SJSA1 (cell line): ENCODE measurements around the gene KRT86. TPM values are rescaled to one million over a fixed set of nuclear protein-coding genes. Genes with fewer than 3 reads are reported as not detected.
A peak's percentile ranks its signal among the peaks of the same experiment; 100 is the strongest.
"Not testable (repeated sequence)": the region's sequence is repeated elsewhere in the genome, so short reads cannot be mapped to it uniquely, and the experiment has no call there.

Source experiments
- DNase-seq, 2 experiments: peaks; one replicate each; pipeline ENCODE4 v3.0.0-alpha.2; 2015 to 2020; ENCODE audit warnings: low spot score in 2 of 2, low read depth in 1 of 2
- H3K27ac ChIP-seq: fragments of 250-450 bp; sonication (Bioruptor Pico); 2 replicates; pipeline ENCODE4 v1.5.1; 2020; ENCODE audit warnings: mild to moderate bottlenecking, moderate library complexity
- H3K27me3 ChIP-seq: fragments of 250-450 bp; sonication (Bioruptor Pico); replicated peaks from 2 replicates; pipeline ENCODE4 v1.5.1; 2020; ENCODE audit warnings: mild to moderate bottlenecking, moderate library complexity
- H3K36me3 ChIP-seq: fragments of 250-450 bp; sonication (Bioruptor Pico); 2 replicates; pipeline ENCODE4 v1.5.1; 2020; ENCODE audit warnings: mild to moderate bottlenecking
- H3K4me1 ChIP-seq: fragments of 250-450 bp; sonication (Bioruptor Pico); replicated peaks from 2 replicates; pipeline ENCODE4 v1.6.1; 2021; ENCODE audit warnings: mild to moderate bottlenecking
- H3K4me3 ChIP-seq: fragments of 250-450 bp; sonication (Bioruptor Pico); 2 replicates; pipeline ENCODE4 v1.5.1; 2020; ENCODE audit warnings: mild to moderate bottlenecking
- H3K9me3 ChIP-seq: fragments of 250-450 bp; sonication (Bioruptor Pico); replicated peaks from 2 replicates; pipeline ENCODE4 v1.5.1; 2020; ENCODE audit warnings: mild to moderate bottlenecking
- total RNA-seq: library from RNA; depleted of rRNA; stranded (reverse); fragments of >200 nt; shearing (Covaris generic); gene quantifications from 2 replicates; pipeline ENCODE4 v1.2.3, GENCODE V29; 2014

KRT86 gene
- total RNA-seq, 1 experiment from 2014 or later: 0.37 TPM

- no peaks in the 10 kb centered on the region for H3K9me3 ChIP-seq
- no peak for DNase-seq
- no peaks in the 10 kb centered on the region for H3K27me3 ChIP-seq
- no peak overlapping the region for H3K27ac ChIP-seq
- peaks cover 42% of the 10 kb centered on the region for H3K4me1 ChIP-seq
- H3K36me3 ChIP-seq: no peaks in the 10 kb centered on the region
- H3K4me3 ChIP-seq: no peak overlapping the region
These were observed 40.1 kb upstream of the KRT86 start for GRCh38 chr12:52234223-52234810.

- Histone ChIP-seq H3K4me3 (no peak overlapping the region), H3K36me3 (no peaks in the 10 kb centered on the region), H3K9me3 (no peaks in the 10 kb centered on the region), H3K4me1 (peaks cover 33% of the 10 kb centered on the region), H3K27ac (no peak overlapping the region), H3K27me3 (no peaks in the 10 kb centered on the region)
- no peak for DNase-seq
These were observed 39.3 kb upstream of the KRT86 start for GRCh38 chr12:52235001-52235764.

GRCh38 chr12:52235822-52236361 lies 38.6 kb upstream of the KRT86 start:
- H3K36me3 ChIP-seq: no peaks in the 10 kb centered on the region
- peaks cover 26% of the 10 kb centered on the region for H3K4me1 ChIP-seq
- DNase-seq: no peak
- no peak overlapping the region for H3K4me3 ChIP-seq
- no peaks in the 10 kb centered on the region for H3K9me3 ChIP-seq
- H3K27me3 ChIP-seq: no peaks in the 10 kb centered on the region
- H3K27ac ChIP-seq: no peak overlapping the region

GRCh38 chr12:52236386-52237050 lies 37.9 kb upstream of the KRT86 start:
- H3K27me3 ChIP-seq: no peaks in the 10 kb centered on the region
- H3K4me1 ChIP-seq: peaks cover 24% of the 10 kb centered on the region
- H3K9me3 ChIP-seq: no peaks in the 10 kb centered on the region
- DNase-seq: no peak
- H3K4me3 ChIP-seq: no peak overlapping the region
- H3K27ac ChIP-seq: no peak overlapping the region
- no peaks in the 10 kb centered on the region for H3K36me3 ChIP-seq

- no peak overlapping the region for H3K4me3 ChIP-seq
- H3K36me3 ChIP-seq: no peaks in the 10 kb centered on the region
- H3K27ac ChIP-seq: no peak overlapping the region
- peaks cover 19% of the 10 kb centered on the region for H3K4me1 ChIP-seq
- DNase-seq: no peak
- no peaks in the 10 kb centered on the region for H3K9me3 ChIP-seq
- no peaks in the 10 kb centered on the region for H3K27me3 ChIP-seq
These were observed 36.1 kb upstream of the KRT86 start for GRCh38 chr12:52238207-52238840.

- Histone ChIP-seq H3K36me3 (no peaks in the 10 kb centered on the region), H3K9me3 (no peaks in the 10 kb centered on the region), H3K4me1 (peaks cover 26% of the 10 kb centered on the region), H3K27me3 (no peaks in the 10 kb centered on the region), H3K27ac (no peak overlapping the region), H3K4me3 (no peak overlapping the region)
- DNase-seq: no peak
These were observed 35.4 kb upstream of the KRT86 start for GRCh38 chr12:52238916-52239646.

- Histone ChIP-seq H3K36me3 (no peaks in the 10 kb centered on the region), H3K27me3 (no peaks in the 10 kb centered on the region), H3K9me3 (no peaks in the 10 kb centered on the region), H3K27ac (no peak overlapping the region), H3K4me3 (no peak overlapping the region), H3K4me1 (peaks cover 33% of the 10 kb centered on the region)
- no peak for DNase-seq
These were observed 34.7 kb upstream of the KRT86 start for GRCh38 chr12:52239767-52240166.

GRCh38 chr12:52240247-52240646 lies 34.2 kb upstream of the KRT86 start:
- H3K27ac ChIP-seq, H3K36me3 ChIP-seq, DNase-seq, H3K4me3 ChIP-seq, H3K9me3 ChIP-seq, H3K27me3 ChIP-seq: not testable (repeated sequence)
- H3K4me1 ChIP-seq: peaks cover 33% of the 10 kb centered on the region

- no peaks in the 10 kb centered on the region for H3K9me3 ChIP-seq
- no peak overlapping the region for H3K27ac ChIP-seq
- no peaks in the 10 kb centered on the region for H3K36me3 ChIP-seq
- no peak overlapping the region for H3K4me3 ChIP-seq
- peaks cover 38% of the 10 kb centered on the region for H3K4me1 ChIP-seq
- no peak for DNase-seq
- no peaks in the 10 kb centered on the region for H3K27me3 ChIP-seq
These were observed 33.1 kb upstream of the KRT86 start for GRCh38 chr12:52241205-52241842.

GRCh38 chr12:52242442-52243258 lies 31.8 kb upstream of the KRT86 start:
- Histone ChIP-seq H3K27ac (no peak overlapping the region), H3K9me3 (no peaks in the 10 kb centered on the region), H3K36me3 (no peaks in the 10 kb centered on the region), H3K4me1 (peaks cover 52% of the 10 kb centered on the region), H3K27me3 (no peaks in the 10 kb centered on the region), H3K4me3 (no peak overlapping the region)
- DNase-seq: no peak

- no peaks in the 10 kb centered on the region for H3K36me3 ChIP-seq
- DNase-seq: no peak
- no peaks in the 10 kb centered on the region for H3K9me3 ChIP-seq
- H3K27ac ChIP-seq: peak overlapping the region; percentile 89
- H3K4me1 ChIP-seq: peaks cover 57% of the 10 kb centered on the region
- H3K27me3 ChIP-seq: no peaks in the 10 kb centered on the region
- no peak overlapping the region for H3K4me3 ChIP-seq
These were observed 31.1 kb upstream of the KRT86 start for GRCh38 chr12:52243259-52243855.
